ENCODE measurements around the gene ATP5PD. TPM values are rescaled to one million over a fixed set of nuclear protein-coding genes. Genes with fewer than 3 reads are reported as not detected.

Gene ATP5PD
- total RNA-seq, 1 experiment from 2014 or later = 413 TPM

DNA sequence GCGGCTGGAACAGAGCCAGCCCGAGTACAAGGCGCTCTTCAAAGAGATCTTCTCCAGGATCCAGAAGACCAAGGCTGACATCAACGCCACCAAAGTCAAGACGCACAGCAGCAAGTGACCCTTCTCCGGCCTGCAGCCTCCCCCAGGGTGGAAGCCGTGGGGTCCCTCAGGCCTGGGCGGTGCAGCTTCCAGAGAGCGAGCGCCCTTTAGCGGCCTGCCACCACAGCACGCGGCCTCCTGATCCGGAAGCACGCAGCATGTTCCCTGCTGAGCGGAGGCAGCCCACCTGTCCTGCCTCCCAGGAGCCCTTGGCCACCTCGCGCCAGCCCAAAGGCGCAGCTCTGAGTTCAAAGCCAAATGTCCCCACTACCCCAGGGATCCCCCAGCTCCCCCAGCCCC lies 42.8 kb downstream of the ATP5PD start:
- POLR2A ChIA-PET = no interaction called here
- intact Hi-C loops (cut with micrococcal nuclease; ENCODE audit: unreplicated experiment) = no loop called here

DNA sequence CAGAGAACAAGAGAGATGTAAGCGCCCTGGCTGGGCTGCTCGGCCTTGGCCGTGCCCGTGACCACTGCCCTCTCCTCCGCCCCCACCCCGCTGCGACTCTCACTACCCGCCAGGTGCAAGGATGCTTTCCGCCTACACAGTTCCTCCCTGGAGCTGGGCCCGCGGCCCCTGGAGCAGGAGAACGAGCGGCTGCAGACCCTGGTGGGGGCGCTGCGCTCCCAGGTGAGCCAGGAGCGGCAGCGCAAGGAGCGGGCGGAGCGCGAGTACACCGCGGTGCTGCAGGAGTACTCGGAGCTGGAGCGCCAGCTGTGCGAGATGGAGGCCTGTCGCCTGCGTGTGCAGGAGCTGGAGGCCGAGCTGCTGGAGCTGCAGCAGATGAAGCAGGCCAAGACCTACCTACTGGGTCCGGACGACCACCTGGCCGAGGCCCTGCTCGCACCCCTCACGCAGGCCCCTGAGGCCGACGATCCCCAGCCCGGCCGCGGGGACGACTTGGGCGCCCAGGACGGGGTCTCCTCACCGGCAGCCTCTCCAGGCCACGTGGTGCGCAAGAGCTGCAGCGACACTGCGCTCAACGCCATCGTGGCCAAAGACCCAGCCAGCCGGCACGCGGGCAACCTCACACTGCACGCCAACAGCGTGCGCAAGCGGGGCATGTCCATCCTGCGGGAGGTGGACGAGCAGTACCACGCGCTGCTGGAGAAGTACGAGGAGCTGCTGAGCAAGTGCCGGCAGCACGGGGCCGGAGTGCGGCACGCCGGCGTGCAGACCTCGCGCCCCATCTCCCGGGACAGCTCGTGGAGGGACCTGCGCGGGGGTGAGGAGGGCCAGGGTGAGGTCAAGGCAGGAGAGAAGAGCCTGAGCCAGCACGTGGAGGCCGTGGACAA lies 43.5 kb downstream of the ATP5PD start:
- TF ChIP-seq POLR2AphosphoS5 (IDR thresholded peaks at IDR 0.05; ENCODE audit: low read depth, low read length) (no peak), TCF7L2 (IDR thresholded peaks at IDR 0.05; ENCODE audit: low read depth, low read length) (no peak), SIN3A (IDR thresholded peaks at IDR 0.05; ENCODE audit: borderline replicate concordance, insufficient read depth, low read depth, low read length) (no peak)
- TF ChIP-seq, protein P1, sequence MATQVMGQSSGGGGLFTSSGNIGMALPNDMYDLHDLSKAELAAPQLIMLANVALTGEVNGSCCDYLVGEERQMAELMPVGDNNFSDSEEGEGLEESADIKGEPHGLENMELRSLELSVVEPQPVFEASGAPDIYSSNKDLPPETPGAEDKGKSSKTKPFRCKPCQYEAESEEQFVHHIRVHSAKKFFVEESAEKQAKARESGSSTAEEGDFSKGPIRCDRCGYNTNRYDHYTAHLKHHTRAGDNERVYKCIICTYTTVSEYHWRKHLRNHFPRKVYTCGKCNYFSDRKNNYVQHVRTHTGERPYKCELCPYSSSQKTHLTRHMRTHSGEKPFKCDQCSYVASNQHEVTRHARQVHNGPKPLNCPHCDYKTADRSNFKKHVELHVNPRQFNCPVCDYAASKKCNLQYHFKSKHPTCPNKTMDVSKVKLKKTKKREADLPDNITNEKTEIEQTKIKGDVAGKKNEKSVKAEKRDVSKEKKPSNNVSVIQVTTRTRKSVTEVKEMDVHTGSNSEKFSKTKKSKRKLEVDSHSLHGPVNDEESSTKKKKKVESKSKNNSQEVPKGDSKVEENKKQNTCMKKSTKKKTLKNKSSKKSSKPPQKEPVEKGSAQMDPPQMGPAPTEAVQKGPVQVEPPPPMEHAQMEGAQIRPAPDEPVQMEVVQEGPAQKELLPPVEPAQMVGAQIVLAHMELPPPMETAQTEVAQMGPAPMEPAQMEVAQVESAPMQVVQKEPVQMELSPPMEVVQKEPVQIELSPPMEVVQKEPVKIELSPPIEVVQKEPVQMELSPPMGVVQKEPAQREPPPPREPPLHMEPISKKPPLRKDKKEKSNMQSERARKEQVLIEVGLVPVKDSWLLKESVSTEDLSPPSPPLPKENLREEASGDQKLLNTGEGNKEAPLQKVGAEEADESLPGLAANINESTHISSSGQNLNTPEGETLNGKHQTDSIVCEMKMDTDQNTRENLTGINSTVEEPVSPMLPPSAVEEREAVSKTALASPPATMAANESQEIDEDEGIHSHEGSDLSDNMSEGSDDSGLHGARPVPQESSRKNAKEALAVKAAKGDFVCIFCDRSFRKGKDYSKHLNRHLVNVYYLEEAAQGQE (IDR thresholded peaks at IDR 0.05; ENCODE audit: insufficient read depth in 1 of 2, low read depth in 2 of 2, low read length in 1 of 2) = no peak
- TF ChIP-seq, protein P2, sequence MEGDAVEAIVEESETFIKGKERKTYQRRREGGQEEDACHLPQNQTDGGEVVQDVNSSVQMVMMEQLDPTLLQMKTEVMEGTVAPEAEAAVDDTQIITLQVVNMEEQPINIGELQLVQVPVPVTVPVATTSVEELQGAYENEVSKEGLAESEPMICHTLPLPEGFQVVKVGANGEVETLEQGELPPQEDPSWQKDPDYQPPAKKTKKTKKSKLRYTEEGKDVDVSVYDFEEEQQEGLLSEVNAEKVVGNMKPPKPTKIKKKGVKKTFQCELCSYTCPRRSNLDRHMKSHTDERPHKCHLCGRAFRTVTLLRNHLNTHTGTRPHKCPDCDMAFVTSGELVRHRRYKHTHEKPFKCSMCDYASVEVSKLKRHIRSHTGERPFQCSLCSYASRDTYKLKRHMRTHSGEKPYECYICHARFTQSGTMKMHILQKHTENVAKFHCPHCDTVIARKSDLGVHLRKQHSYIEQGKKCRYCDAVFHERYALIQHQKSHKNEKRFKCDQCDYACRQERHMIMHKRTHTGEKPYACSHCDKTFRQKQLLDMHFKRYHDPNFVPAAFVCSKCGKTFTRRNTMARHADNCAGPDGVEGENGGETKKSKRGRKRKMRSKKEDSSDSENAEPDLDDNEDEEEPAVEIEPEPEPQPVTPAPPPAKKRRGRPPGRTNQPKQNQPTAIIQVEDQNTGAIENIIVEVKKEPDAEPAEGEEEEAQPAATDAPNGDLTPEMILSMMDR (IDR thresholded peaks at IDR 0.05) = no peak
- intact Hi-C loops (cut with micrococcal nuclease; ENCODE audit: unreplicated experiment) = no loop called here
- ATAC-seq = no peak
- H3K27ac ChIP-seq (ENCODE audit: low read length) = no peak overlapping the region
- ChIA-PET POLR2A (no interaction called here), CTCF (no interaction called here)
- no peak for DNase-seq (ENCODE audit: low read depth, low spot score)
- H3K4me1 ChIP-seq (ENCODE audit: control insufficient read depth, insufficient read depth, low read length) = no peaks in the 10 kb centered on the region
- in situ Hi-C loops (cut with HindIII; ENCODE audit: low pct_unique_long_range_greater_than_20kb, low sequenced_read_pairs) = no loop called here
- H3K9me3 ChIP-seq (ENCODE audit: control insufficient read depth, insufficient read depth, low read depth, low read length) = no peaks in the 10 kb centered on the region
- no TSS peak for BruUV-seq (replicated peaks)
- H3K27me3 ChIP-seq (ENCODE audit: control insufficient read depth, insufficient read depth, low read length) = no peaks in the 10 kb centered on the region
- H3K36me3 ChIP-seq (ENCODE audit: control insufficient read depth, insufficient read depth, low read length) = no peaks in the 10 kb centered on the region
- H3K4me3 ChIP-seq (ENCODE audit: low read depth in 2 of 2, low read length in 2 of 2) = no peak overlapping the region

More for the DNA sequence above, 42.8 kb downstream of the ATP5PD start:
- ATAC-seq = no peak
- Histone ChIP-seq H3K36me3 (ENCODE audit: control insufficient read depth, insufficient read depth, low read length) (no peaks in the 10 kb centered on the region), H3K27ac (ENCODE audit: low read length) (no peak overlapping the region), H3K9me3 (ENCODE audit: control insufficient read depth, insufficient read depth, low read depth, low read length) (no peaks in the 10 kb centered on the region), H3K4me3 (ENCODE audit: low read depth in 2 of 2, low read length in 2 of 2) (no peak overlapping the region), H3K27me3 (ENCODE audit: control insufficient read depth, insufficient read depth, low read length) (no peaks in the 10 kb centered on the region), H3K4me1 (ENCODE audit: control insufficient read depth, insufficient read depth, low read length) (no peaks in the 10 kb centered on the region)
- no peak for DNase-seq (ENCODE audit: low read depth, low spot score)
- in situ Hi-C loops (cut with HindIII; ENCODE audit: low pct_unique_long_range_greater_than_20kb, low sequenced_read_pairs) = no loop called here
- CTCF ChIA-PET = no interaction called here
- BruUV-seq (replicated peaks) = no TSS peak
- TF ChIP-seq, protein P2 (IDR thresholded peaks at IDR 0.05) = no peak
- TF ChIP-seq SIN3A (IDR thresholded peaks at IDR 0.05; ENCODE audit: borderline replicate concordance, insufficient read depth, low read depth, low read length) = no peak
- TF ChIP-seq TCF7L2 (IDR thresholded peaks at IDR 0.05; ENCODE audit: low read depth, low read length) = no peak
- TF ChIP-seq POLR2AphosphoS5 (IDR thresholded peaks at IDR 0.05; ENCODE audit: low read depth, low read length) = no peak
- TF ChIP-seq, protein P1 (IDR thresholded peaks at IDR 0.05; ENCODE audit: insufficient read depth in 1 of 2, low read depth in 2 of 2, low read length in 1 of 2) = no peak

Data from Panc1 (cell line).